HG03439 (cell line): ENCODE measurements around the gene TTC33.
"Not testable (repeated sequence)": the region's sequence is repeated elsewhere in the genome, so short reads cannot be mapped to it uniquely, and the experiment has no call there.

ENCODE experiments used
- ATAC-seq: cut with Tn5 transposase; IDR thresholded peaks from one replicate; pipeline ENCODE4 v1.9.1; 2021; ENCODE audit warnings: mild to moderate bottlenecking, moderate library complexity; ENCODE audit not compliant: unreplicated experiment

The TTC33 gene

DNA sequence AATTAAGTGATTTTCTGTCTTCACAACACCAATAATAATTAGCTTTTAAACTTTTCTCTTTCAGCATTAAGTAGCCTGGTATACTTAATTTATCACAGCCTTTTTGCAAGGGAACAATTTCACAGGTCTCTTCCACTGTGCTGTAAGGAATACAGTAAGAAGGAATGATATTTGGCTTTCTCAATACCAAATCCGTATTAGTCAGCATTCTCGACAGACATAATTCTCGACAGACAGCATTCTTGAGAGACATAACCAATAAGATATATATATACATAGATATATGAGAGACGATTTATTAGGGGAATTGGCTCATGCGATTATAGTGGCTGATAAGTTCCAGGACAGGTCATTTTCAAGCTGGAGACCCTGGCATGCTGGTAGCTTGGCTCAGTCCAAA lies 24.4 kb upstream of the TTC33 start:
- no peak for ATAC-seq

DNA sequence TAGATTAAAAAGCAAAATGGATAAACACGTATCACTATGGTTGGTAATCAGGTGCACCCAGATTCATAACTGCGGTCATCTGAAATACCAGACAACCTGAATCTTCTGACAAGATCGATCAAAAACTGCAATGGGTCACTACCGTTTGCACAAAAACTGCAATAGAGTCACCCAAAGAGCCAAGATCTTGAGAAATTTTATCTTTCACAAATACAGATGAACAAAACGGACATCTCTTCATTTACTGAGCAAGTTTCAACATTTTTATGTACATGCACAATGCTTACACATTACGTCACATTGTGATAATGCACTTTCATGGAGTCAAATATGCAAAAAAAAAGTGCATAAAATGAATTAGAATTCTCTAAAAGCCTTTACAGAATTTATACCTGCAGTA lies 23.8 kb upstream of the TTC33 start:
- ATAC-seq: no peak

GRCh38 chr5:40778133-40778532 lies 22.4 kb upstream of the TTC33 start:
- ATAC-seq: no peak

- ATAC-seq: no peak
These were observed 20.9 kb upstream of the TTC33 start for GRCh38 chr5:40776658-40776977.

GRCh38 chr5:40775846-40776657 lies 20.3 kb upstream of the TTC33 start:
- ATAC-seq: no peak

DNA sequence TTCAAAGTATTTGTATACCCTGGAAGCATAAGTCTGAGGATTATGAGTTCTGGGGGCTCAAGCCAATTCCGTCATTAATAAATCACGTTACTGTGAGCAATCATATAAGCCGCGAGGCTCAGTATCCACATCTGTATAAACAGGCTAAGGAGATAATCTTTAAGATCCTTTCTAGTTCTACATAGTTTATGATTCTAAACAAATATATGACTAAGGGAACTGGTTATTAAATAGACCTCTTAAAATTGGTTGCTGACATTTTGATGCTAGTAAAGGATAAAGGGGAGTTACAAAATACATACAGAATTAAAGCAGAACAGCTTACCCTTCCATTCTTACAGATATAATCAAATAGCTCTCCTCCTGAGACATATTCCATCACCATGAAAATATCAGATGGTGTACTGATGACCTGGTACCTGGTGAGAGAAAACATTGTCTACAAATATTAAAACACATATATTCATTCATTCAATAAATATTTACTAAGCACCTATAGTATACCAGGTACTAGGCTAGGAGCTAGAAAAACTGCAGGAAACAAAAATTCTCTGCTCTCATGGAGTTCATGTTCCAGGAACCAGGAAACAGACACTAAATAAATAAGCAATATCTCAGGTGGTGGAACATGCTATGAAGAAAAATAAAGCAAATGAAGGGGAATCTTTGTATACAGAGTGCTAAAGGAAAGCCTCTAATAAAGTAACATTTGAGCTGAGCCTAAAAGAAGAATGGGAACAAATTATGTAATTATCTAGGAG lies 19.5 kb upstream of the TTC33 start:
- no peak for ATAC-seq

GRCh38 chr5:40774623-40775022 lies 18.9 kb upstream of the TTC33 start:
- ATAC-seq: no peak

GRCh38 chr5:40770764-40771163 lies 15.0 kb upstream of the TTC33 start:
- ATAC-seq: no peak

DNA sequence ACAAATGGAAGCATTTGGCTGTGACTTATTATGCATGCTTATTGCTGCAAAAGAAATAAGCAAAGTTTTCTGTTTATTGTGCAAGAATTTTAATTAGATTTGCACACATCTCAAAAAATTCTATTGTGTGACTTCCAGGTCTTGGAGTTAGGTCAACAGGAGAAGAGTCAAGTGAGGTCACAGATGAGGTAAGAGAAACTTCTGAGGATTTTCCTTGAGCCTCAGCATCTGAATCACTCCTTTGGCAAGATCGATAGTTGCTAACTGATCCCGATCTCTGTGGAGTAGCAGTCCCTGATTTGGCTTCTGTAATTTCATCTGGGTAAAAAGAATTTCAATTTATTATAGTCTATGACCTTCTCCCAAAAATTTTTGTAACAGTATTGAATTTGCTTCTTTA lies 6.9 kb upstream of the TTC33 start:
- ATAC-seq: no peak

- no peak for ATAC-seq
These were observed 1.6 kb upstream of the TTC33 start for GRCh38 chr5:40757400-40757799.

DNA sequence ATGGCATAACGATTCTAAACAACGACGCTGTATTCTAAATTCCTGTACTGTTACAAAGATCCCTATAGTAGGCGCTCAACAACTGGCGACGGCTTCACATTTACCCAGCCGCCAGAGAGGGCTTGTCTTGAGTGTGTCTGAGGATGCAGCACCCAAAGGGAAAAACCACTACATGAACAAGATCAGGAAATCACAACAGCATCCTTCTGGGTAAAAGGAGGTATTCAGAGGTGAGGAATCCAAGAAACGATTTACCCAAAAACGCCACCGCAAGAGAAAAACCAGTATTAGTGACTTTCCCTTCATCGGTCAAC lies 711 bp downstream of the TTC33 start:
- peak; percentile 86 for ATAC-seq

DNA sequence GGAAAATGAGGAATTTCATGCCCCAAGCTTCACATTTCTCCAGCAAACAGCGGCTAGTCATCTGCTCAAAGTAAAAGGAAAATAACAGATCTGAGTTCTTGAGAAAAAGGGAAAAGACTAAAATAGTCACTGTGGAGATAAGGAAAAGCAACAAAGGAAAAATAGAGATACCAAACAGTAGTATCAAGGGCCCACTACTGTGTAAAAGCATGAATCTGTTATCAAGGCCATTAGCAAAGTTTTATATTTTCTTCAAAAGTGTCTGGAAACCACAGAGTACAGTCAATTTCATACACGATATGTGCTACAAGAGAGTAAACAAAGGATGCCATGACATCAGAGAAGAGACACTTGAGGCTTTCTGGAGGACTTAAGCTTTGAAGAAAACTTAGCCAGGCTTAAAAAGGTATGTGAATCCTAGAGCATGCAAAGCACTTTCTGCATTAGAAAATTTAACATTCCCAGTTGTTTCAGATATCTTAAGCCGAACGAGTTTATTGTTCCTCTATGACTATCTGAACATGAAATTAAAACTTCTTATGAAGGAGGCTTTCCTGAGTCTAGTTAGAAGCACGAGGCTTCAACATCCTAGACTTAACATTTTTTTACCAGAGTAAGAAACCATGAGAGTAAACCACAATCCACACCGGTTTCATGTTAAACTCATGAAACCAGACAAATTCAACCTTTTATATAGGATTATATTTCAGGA lies 1.2 kb downstream of the TTC33 start:
- peak; percentile 19 for ATAC-seq

DNA sequence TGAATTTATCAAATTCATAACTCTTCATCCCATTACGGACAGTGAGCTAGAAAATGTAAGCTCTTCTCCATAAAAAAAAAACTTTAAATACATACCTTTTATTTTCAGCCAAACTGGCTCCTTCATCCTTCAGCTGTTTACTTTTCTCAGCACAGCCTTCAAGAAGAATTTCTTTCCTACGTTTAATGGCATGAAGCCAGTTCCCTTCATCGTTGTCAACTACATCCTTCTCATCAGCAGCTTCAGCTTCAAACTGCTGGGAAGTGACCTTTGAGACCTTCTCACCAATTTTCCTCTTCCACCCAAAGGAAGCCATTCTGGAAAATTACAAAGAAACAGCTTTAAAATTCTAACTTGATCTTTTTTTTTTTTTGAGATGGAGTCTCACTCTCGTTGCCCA lies 9.1 kb downstream of the TTC33 start:
- no peak for ATAC-seq

GRCh38 chr5:40743771-40744170 lies 12.0 kb downstream of the TTC33 start:
- no peak for ATAC-seq

GRCh38 chr5:40738502-40738901 lies 17.3 kb downstream of the TTC33 start:
- ATAC-seq: no peak

DNA sequence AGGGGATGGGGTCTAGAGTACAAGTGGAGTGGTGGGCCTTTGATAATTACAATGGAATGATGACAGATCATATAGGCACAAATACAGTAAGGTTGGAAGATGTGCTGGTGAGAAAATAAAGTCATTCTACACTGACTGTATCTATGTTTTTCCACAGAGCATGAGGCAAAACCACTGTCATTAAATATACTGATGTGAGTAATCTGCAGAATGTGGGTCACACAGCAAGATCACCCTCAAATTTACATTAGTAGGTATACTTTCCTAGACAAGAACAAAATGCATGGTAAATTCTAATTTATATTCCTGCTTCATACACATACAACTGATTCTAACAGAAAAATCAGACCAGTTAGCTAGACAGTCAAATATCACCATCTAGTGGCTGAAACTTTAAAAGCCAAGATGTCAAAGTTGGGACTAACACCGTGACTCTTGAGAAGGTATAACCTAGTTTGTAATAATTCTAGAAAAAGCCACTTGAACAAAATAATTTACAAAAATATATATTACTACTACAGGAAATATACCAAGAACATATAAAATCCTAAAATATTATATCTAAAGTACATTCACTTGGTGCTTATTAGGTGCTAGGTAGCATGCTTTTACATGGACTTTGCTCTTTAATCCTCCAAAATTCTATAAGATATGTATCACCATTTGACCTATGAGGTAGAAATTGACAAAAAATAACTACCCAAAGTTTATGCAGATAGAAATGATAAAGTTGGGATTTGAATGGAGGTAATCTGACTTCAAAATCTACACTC lies 19.5 kb downstream of the TTC33 start:
- ATAC-seq: peak; percentile 65

DNA sequence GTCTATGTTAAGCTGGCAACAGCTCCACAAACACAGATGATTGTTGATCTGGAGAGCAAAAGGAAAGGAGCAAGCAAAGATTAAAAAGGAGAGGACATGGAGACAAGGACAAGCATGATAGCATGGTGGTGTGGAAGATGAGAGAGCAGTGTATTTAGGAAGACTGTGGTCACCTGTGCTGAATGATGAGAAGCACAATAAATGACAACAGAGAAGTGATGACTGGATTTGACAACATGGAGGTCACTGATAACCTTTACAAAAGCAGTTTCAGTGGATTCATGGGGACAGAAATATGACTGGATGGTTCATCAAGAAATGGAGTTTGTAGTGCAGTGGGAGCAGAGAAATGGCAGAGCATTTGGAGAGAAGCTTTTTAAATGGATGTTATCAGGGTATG lies 20.2 kb downstream of the TTC33 start:
- no peak for ATAC-seq

GRCh38 chr5:40734986-40735385 lies 20.8 kb downstream of the TTC33 start:
- ATAC-seq: no peak

DNA sequence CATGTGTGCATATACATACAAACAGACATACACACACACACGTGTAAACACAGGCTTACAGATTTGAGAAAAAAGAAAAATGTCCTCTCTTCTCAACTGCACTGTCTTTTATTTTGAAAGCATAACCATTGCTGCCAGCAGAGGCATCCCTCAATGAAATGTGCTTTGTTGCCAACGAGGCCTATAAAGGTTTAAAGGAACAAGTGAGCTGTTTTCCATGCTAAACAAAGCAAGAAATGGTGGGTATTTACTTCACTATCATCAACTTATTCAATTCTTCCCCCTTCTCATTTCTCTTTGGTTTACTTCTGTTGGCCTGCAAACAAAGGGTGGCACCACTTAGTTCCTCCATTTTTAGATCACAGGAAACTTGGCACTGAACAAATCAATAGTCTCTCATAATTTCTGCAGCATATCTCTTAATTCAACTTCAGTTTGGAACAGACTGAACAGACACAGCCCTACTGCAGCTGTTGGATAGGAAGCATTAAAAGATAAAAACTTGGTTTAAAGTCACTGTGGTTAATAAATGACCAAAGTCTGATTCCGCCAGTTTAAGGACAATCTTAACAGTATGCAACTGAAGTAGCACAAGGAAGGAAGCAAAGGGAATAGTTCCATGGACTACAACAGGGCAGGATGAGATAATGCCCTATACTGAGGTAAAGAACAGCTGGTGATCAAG lies 21.7 kb downstream of the TTC33 start:
- ATAC-seq: no peak

GRCh38 chr5:40733434-40733833 lies 22.3 kb downstream of the TTC33 start:
- ATAC-seq: no peak

DNA sequence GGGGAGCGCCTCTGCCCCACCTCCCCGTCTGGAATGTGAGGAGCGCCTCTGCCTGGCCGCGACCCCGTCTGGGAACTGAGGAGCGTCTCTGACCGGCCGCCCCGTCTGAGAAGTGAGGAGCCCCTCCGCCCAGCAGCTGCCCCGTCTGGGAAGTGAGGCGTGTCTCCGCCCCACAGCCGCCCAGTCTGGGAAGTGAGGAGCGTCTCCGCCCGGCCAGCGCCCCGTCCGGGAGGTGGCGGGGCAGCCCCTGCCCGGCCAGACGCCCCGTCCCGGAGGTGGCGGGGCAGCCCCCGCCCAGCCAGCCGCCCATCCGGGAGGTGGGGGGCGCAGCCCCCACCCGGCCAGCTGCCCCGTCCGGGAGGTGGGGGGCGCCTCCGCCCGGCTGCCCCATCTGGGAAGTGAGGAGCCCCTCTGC lies 33.3 kb downstream of the TTC33 start:
- ATAC-seq: not testable (repeated sequence)
